Body of pancreas (tissue), 4 donors: ENCODE data around the gene IKZF3. TPM values are rescaled to one million over a fixed set of nuclear protein-coding genes. Genes with fewer than 3 reads are reported as not detected.
"Not testable (repeated sequence)": the region's sequence is repeated elsewhere in the genome, so short reads cannot be mapped to it uniquely, and the experiment has no call there.

ENCODE experiments used
- ATAC-seq: fragments of 150-250 bp; one replicate; pipeline ENCODE4 v1.9.1; 2016
- DNase-seq, 4 donors: peaks; one replicate each; pipeline ENCODE4 v3.0.0-alpha.2; 2019
- H3K27ac ChIP-seq, 4 donors: fragments of 200-600 bp; sonication (generic); 1 replicate in 3 of 4; 2 replicates in 1 of 4; pipeline versions ENCODE4 v1.5.1 to v1.6.1; 2016 to 2019; ENCODE audit warnings: mild to moderate bottlenecking in 1 of 4, mixed read lengths in 1 of 4, moderate library complexity in 1 of 4
- H3K27me3 ChIP-seq, 2 donors: fragments of 200-600 bp; sonication (generic); one replicate each; pipeline ENCODE4 v1.6.0; 2016; ENCODE audit warnings: mild to moderate bottlenecking in 1 of 2
- H3K36me3 ChIP-seq, 2 donors: fragments of 200-600 bp; sonication (generic); replicated peaks in 1 of 2; 2 replicates each; pipeline ENCODE4 v1.5.1; 2016; ENCODE audit warnings: low read depth in 2 of 2; ENCODE audit not compliant: insufficient read depth in 1 of 2
- H3K4me1 ChIP-seq: fragments of 200-600 bp; sonication (generic); one replicate; pipeline ENCODE4 v1.6.0; 2016
- H3K4me3 ChIP-seq, 2 donors: fragments of 200-600 bp; sonication (generic); 1 replicate in 1 of 2; 2 replicates in 1 of 2; pipeline ENCODE4 v1.5.1; 2016 to 2019
- H3K9me3 ChIP-seq, 3 donors: fragments of 200-600 bp; sonication (generic); 1 replicate in 2 of 3; 2 replicates in 1 of 3; pipeline ENCODE4 v1.5.1; 2016
- POLR2A ChIP-seq, 3 donors: fragments of 450-650 bp; IDR thresholded peaks; one replicate each; pipeline ENCODE4 v1.6.1; 2016; ENCODE audit warnings: antibody characterized with exemption in 3 of 3, mild to moderate bottlenecking in 2 of 3
- WGBS, 2 donors: methylation state at CpG; one replicate each; pipeline ENCODE4 v1.1.5; 2017; 5-methylcytosine and 5-hydroxymethylcytosine counted together
- intact Hi-C: fragments of 100-400 bp; cut with DNase I; formaldehyde crosslinking; loops from one replicate; pipeline ENCODE4 v1.15.1; 2023
- total RNA-seq, 2 donors: library from RNA; depleted of rRNA; stranded (reverse); fragments of >200 nt; gene quantifications; one replicate each; pipeline ENCODE4 v1.1.0, GENCODE V29; 2016
- TF ChIP-seq, protein P1 (sequence below), 7 experiments: fragments of 450-650 bp in 4 of 7; fragments of 200-600 bp in 3 of 7; sonication (generic) in 3 of 7; IDR thresholded peaks; one replicate each; pipeline ENCODE4 v1.5.1; 2016 to 2019; ENCODE audit warnings: antibody characterized with exemption in 7 of 7

The IKZF3 gene
- under 1 TPM; 0.78 to 0.99 TPM for total RNA-seq

DNA sequence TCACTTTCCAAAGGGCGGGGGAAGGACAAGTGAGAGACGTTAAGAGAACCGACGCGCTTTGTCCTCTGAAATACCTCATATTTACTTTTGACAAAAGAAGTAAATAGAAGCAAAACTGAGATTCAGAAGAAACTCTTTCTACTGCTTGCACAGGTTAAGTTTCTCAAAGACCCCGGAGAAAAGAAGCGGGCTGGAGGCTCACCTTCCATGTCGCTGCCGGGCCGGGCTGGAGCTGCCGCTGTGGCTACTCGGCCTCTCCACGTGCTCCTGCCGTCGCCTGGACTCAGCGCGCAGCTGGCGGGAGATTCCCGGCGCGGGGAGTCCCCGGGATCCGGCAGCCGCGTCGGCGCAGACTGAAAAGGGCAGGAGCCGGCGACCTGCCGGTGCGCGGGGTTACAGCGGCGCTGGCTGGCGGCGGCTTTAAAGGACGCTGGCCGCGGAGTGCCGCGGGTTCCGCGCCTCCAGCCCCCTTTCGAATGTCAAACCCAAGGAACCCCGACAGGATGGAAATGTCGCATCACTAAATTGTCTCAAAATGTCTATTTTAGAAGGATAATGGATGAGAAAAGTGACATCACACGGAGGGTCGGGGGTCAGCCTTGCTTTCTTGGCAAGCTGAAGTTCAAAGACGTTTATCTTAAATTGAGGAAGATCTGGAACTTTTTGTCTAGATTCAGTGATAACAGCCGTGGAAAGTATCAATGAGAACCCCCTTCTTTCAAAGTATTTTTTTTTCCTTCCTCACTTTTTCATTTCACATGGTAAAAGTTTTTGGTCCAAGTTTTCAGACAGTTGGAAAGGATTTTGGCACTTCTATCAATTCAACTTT lies at the start of gene IKZF3:
TSS of gene IKZF3 (minus strand) at position 395 of the 829 bp plus-strand sequence. CDS start at position 209, 186 bp downstream.
- Histone ChIP-seq H3K27ac (no peak within 1 kb of the TSS), H3K4me3 (no peak within 1 kb of the TSS), H3K4me1 (peaks cover 8% of the 10 kb centered on the region), H3K27me3 (peaks cover 0 to 24% of the 10 kb centered on the region in 2 donors), H3K36me3 (no peaks in the 10 kb centered on the region), H3K9me3 (no peaks in the 10 kb centered on the region)
- 1 to 6% methylated on average over 22 to 50 of the region's 50 CpGs for WGBS, 2 donors
- intact Hi-C loops, result no loop called here
- TF ChIP-seq, protein P1, sequence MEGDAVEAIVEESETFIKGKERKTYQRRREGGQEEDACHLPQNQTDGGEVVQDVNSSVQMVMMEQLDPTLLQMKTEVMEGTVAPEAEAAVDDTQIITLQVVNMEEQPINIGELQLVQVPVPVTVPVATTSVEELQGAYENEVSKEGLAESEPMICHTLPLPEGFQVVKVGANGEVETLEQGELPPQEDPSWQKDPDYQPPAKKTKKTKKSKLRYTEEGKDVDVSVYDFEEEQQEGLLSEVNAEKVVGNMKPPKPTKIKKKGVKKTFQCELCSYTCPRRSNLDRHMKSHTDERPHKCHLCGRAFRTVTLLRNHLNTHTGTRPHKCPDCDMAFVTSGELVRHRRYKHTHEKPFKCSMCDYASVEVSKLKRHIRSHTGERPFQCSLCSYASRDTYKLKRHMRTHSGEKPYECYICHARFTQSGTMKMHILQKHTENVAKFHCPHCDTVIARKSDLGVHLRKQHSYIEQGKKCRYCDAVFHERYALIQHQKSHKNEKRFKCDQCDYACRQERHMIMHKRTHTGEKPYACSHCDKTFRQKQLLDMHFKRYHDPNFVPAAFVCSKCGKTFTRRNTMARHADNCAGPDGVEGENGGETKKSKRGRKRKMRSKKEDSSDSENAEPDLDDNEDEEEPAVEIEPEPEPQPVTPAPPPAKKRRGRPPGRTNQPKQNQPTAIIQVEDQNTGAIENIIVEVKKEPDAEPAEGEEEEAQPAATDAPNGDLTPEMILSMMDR (IDR thresholded peaks at IDR 0.05), result peak in 4 of 7 experiments; percentile 13 to 49 (median 32)
- TF ChIP-seq POLR2A (IDR thresholded peaks at IDR 0.05), result no peak
- ATAC-seq (peak; percentile 96), DNase-seq (peak; percentile 64 to 79 (median 71))

DNA sequence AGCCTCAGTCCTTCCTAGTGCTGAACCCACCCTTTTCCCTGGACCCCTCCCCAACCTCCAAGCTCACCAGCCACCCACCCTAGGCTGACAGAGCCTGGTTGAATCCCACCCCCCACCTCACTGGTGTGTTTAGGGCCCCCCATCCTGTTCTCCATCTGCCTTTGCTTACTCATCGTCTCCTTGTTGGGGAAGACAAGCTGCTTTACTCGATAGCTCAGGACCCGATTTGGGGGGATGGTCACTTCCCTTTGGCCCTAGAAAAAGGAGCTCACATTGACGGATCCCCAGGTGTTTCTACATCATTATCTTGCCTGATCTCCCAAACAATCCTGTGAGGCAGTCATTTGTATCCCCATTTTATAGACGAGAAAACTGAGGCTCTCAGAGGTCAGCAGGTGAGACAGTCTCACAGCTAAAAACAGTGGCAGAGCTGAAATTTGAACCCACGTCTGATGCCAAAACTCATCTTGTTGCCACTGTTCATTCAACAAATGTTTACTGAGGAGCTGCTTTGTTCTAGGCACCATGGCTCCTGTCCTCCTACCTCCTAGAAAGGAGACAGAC lies 44.8 kb upstream of the IKZF3 start:
- Histone ChIP-seq H3K36me3 (no peaks in the 10 kb centered on the region), H3K27ac (no peak overlapping the region), H3K4me3 (no peak overlapping the region), H3K9me3 (no peaks in the 10 kb centered on the region), H3K27me3 (no peaks in the 10 kb centered on the region), H3K4me1 (no peaks in the 10 kb centered on the region)
- ATAC-seq, result no peak
- TF ChIP-seq, protein P1 (IDR thresholded peaks at IDR 0.05), result no peak
- TF ChIP-seq POLR2A (IDR thresholded peaks at IDR 0.05), result no peak
- WGBS, 2 donors, result 90% methylated on average over 6 of the region's 6 CpGs
- intact Hi-C loops, result no loop called here
- DNase-seq, result no peak

DNA sequence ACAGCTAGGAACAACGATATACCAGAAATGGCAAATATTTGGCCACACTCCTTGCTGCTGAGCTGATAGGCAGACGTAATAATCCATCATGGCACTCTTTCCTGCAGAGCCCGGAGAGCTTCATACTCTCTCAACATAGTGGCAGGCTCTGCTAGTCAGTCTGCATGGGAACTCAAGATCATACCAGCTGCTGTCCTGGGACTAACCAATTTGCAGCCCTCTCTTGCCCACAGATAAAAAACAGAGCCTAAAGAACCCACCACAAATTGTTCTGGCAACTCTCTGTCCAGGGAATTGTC lies 40.8 kb upstream of the IKZF3 start:
- TF ChIP-seq, protein P1 (IDR thresholded peaks at IDR 0.05), result no peak
- TF ChIP-seq POLR2A (IDR thresholded peaks at IDR 0.05), result no peak
- WGBS, 2 donors, result 60 to 90% methylated on average over 3 of the region's 3 CpGs

DNA sequence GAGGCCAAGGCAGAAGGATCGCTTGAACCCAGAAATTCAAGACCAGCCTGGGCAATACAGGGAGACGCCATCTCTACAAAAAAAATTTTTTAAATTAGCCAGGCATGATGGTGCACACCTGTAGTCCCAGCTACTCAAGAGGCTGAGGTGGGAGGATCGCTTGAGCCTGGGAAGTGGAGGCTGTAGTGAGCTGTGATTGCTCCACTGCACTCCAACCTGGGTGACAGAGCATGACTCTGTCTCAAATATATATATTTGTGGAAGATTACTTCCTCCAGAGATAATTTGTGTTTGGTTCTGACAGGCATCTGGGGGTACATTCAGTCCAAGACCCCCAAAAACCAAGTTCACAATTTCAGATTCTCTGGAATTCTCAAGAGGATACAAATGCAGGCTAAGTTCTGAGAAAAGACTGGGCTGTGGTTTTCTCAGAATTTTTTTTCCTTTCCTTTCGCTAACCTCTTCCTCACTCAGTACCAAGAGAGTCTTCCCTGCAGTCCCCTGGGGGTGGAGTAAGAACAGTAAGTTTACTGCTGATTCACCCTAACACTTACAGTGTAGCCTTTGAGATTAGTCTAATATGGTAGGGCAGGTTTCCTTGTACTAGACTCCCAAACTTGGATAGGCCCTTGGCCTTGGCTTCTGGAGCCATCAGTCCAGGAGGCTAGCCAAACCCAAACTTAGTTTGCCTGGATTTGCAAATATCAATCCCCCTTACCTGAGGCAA lies 39.2 kb upstream of the IKZF3 start:
- 86 to 87% methylated on average over 2 to 4 of the region's 4 CpGs for WGBS, 2 donors
- ATAC-seq, result no peak

More for the DNA sequence above, 40.8 kb upstream of the IKZF3 start:
- DNase-seq, result no peak
- Histone ChIP-seq H3K4me3 (no peak overlapping the region), H3K27ac (no peak overlapping the region), H3K36me3 (no peaks in the 10 kb centered on the region), H3K27me3 (no peaks in the 10 kb centered on the region), H3K9me3 (no peaks in the 10 kb centered on the region), H3K4me1 (no peaks in the 10 kb centered on the region)
- ATAC-seq, result no peak
- intact Hi-C loops, result no loop called here

DNA sequence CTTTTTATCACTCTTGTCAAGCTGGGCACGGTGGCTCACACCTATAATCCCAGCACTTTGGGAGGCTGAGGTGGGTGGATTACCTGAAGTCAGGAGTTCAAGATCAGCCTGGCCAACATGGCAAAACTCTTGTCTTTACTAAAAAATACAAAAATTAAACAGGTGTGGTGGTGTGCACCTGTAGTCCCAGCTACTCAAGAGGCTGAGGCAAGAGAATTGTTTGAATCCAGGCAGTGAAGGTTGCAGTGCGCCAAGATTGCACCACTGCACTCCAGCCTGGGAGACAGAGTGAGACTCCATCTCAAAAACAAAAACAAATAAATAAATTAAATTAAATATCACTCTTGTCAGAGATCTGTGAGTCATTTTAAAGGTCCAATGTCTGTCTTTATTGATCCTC lies 37.9 kb upstream of the IKZF3 start:
- 75 to 97% methylated on average over 2 of the region's 2 CpGs for WGBS, 2 donors

More for the DNA sequence above, 39.2 kb upstream of the IKZF3 start:
- no peaks in the 10 kb centered on the region for H3K36me3 ChIP-seq
- no peaks in the 10 kb centered on the region for H3K4me1 ChIP-seq
- H3K4me3 ChIP-seq, result no peak overlapping the region
- intact Hi-C loops, result no loop called here
- no peak overlapping the region for H3K27ac ChIP-seq
- no peak for DNase-seq
- no peaks in the 10 kb centered on the region for H3K27me3 ChIP-seq
- H3K9me3 ChIP-seq, result no peaks in the 10 kb centered on the region
- no peak for TF ChIP-seq POLR2A (IDR thresholded peaks at IDR 0.05)
- TF ChIP-seq, protein P1 (IDR thresholded peaks at IDR 0.05), result no peak

More for the DNA sequence above, 37.9 kb upstream of the IKZF3 start:
- H3K4me3 ChIP-seq, H3K36me3 ChIP-seq, H3K9me3 ChIP-seq, H3K27ac ChIP-seq, ATAC-seq, intact Hi-C loops, H3K27me3 ChIP-seq, DNase-seq, H3K4me1 ChIP-seq: not testable (repeated sequence)
